ENCODE results near the gene PLEKHG1.

- TF ChIP-seq POLR2A (IDR thresholded peaks at IDR 0.05): no peak
- TF ChIP-seq, protein P1, sequence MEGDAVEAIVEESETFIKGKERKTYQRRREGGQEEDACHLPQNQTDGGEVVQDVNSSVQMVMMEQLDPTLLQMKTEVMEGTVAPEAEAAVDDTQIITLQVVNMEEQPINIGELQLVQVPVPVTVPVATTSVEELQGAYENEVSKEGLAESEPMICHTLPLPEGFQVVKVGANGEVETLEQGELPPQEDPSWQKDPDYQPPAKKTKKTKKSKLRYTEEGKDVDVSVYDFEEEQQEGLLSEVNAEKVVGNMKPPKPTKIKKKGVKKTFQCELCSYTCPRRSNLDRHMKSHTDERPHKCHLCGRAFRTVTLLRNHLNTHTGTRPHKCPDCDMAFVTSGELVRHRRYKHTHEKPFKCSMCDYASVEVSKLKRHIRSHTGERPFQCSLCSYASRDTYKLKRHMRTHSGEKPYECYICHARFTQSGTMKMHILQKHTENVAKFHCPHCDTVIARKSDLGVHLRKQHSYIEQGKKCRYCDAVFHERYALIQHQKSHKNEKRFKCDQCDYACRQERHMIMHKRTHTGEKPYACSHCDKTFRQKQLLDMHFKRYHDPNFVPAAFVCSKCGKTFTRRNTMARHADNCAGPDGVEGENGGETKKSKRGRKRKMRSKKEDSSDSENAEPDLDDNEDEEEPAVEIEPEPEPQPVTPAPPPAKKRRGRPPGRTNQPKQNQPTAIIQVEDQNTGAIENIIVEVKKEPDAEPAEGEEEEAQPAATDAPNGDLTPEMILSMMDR (IDR thresholded peaks at IDR 0.05): no peak
Measured at GRCh38 chr6:150584065-150584464, 15.6 kb upstream of the PLEKHG1 start.

All from thyroid gland (tissue), 4 donors.